Sigmoid colon (tissue), 7 donors: ENCODE results near the gene ASF1A. TPM values are rescaled to one million over a fixed set of nuclear protein-coding genes. Genes with fewer than 3 reads are reported as not detected.

ENCODE experiments used
- DNase-seq: peaks from one replicate; pipeline ENCODE4 v3.0.0-alpha.2; 2019
- H3K27ac ChIP-seq, 4 donors: fragments of 200-600 bp; sonication (generic); one replicate each; pipeline ENCODE4 v1.5.1; 2016 to 2019; ENCODE audit warnings: mild to moderate bottlenecking in 1 of 4
- H3K27me3 ChIP-seq, 3 donors: fragments of 200-600 bp; sonication (generic); one replicate each; pipeline ENCODE4 v1.5.1; 2019; ENCODE audit warnings: mild to moderate bottlenecking in 1 of 3
- H3K36me3 ChIP-seq, 4 donors: fragments of 200-600 bp; sonication (generic); one replicate each; pipeline ENCODE4 v1.5.1; 2016 to 2019
- H3K4me1 ChIP-seq, 4 donors: fragments of 200-600 bp; sonication (generic); one replicate each; pipeline ENCODE4 v1.5.1; 2017 to 2019
- H3K4me3 ChIP-seq, 4 donors: fragments of 200-600 bp; sonication (generic); one replicate each; pipeline ENCODE4 v1.5.1; 2017 to 2019; ENCODE audit warnings: mild to moderate bottlenecking in 2 of 4, moderate library complexity in 1 of 4
- H3K9me3 ChIP-seq, 4 donors: fragments of 200-600 bp in 3 of 4; sonication (generic) in 3 of 4; one replicate each; pipeline versions ENCODE4 v1.5.1 to v1.6.1; 2013 to 2019
- EP300 ChIP-seq, 4 donors: sonication (generic); formaldehyde crosslinking; IDR thresholded peaks; one replicate each; pipeline ENCODE4 v1.6.1; 2017; ENCODE audit warnings: antibody characterized with exemption in 4 of 4
- POLR2A ChIP-seq, 2 donors: fragments of 450-650 bp; IDR thresholded peaks; one replicate each; pipeline ENCODE4 v1.6.1; 2016; ENCODE audit warnings: antibody characterized with exemption in 2 of 2, mild to moderate bottlenecking in 2 of 2, moderate library complexity in 2 of 2
- POLR2AphosphoS5 ChIP-seq, 4 donors: sonication (generic); formaldehyde crosslinking; IDR thresholded peaks; one replicate each; pipeline ENCODE4 v1.6.1; 2017; ENCODE audit warnings: antibody characterized with exemption in 4 of 4
- WGBS, 2 donors: extraction: QIAGEN DNeasy Blood & Tissue Kit; methylation state at CpG; one replicate each; pipeline ENCODE4 v1.1.7; 2013; 5-methylcytosine and 5-hydroxymethylcytosine counted together
- intact Hi-C: fragments of 100-400 bp; cut with DNase I; formaldehyde crosslinking; loops from one replicate; pipeline ENCODE4 v1.15.1; 2023
- polyA plus RNA-seq, 3 donors: library from polyadenylated mRNA; stranded (reverse); fragments of 200-250 nt; gene quantifications; one replicate each; pipeline ENCODE4 v1.2.3, GENCODE V29; 2013
- total RNA-seq, 4 donors: library from RNA; depleted of rRNA; stranded (reverse); fragments of >200 nt; gene quantifications; one replicate each; pipeline ENCODE4 v1.1.0, GENCODE V29; 2016
- TF ChIP-seq, protein P1 (sequence below), 4 experiments: fragments of 450-650 bp in 3 of 4; fragments of 200-600 bp in 1 of 4; IDR thresholded peaks; one replicate each; pipeline ENCODE4 v1.5.1; 2016 to 2019; ENCODE audit warnings: antibody characterized with exemption in 4 of 4, mild to moderate bottlenecking in 3 of 4, moderate library complexity in 2 of 4
- donor health status: healthy with polysubstance abuse.
- donor health status: Bipolar disorder and iron deficiency.
- donor health status: healthy.

ASF1A gene
- total and polyA plus RNA-seq, 7 donors = 10.2 to 17.1 (median 11.6) TPM

DNA sequence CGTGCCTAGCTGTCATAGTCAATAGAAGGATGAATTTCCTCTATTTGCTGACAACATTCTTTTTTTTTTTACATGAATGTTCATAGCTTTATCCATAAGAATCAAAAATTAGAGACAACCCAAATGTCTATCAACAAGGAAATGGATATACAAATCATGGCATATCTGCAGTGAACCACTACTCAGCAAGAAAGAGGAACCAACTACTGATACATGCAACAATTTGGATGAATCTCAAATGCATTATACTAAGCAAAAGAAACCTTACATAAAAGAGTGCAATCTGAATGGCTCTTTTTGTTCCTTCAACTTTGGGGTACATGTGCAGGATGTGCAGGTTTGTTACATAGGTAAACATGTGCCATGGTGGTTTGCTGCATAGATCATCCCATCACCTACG lies 58.7 kb downstream of the ASF1A start:
- TF ChIP-seq POLR2A (IDR thresholded peaks at IDR 0.05) (no peak), POLR2AphosphoS5 (IDR thresholded peaks at IDR 0.05) (no peak), EP300 (IDR thresholded peaks at IDR 0.05) (no peak)
- TF ChIP-seq, protein P1, sequence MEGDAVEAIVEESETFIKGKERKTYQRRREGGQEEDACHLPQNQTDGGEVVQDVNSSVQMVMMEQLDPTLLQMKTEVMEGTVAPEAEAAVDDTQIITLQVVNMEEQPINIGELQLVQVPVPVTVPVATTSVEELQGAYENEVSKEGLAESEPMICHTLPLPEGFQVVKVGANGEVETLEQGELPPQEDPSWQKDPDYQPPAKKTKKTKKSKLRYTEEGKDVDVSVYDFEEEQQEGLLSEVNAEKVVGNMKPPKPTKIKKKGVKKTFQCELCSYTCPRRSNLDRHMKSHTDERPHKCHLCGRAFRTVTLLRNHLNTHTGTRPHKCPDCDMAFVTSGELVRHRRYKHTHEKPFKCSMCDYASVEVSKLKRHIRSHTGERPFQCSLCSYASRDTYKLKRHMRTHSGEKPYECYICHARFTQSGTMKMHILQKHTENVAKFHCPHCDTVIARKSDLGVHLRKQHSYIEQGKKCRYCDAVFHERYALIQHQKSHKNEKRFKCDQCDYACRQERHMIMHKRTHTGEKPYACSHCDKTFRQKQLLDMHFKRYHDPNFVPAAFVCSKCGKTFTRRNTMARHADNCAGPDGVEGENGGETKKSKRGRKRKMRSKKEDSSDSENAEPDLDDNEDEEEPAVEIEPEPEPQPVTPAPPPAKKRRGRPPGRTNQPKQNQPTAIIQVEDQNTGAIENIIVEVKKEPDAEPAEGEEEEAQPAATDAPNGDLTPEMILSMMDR (IDR thresholded peaks at IDR 0.05) = no peak
- no peaks in the 10 kb centered on the region for H3K9me3 ChIP-seq
- no peak overlapping the region for H3K4me3 ChIP-seq
- no peaks in the 10 kb centered on the region for H3K36me3 ChIP-seq
- WGBS, 2 donors = 96 to 98% methylated on average over 2 of the region's 2 CpGs
- H3K27ac ChIP-seq = no peak overlapping the region
- no peaks in the 10 kb centered on the region for H3K27me3 ChIP-seq
- no peaks in the 10 kb centered on the region for H3K4me1 ChIP-seq
- intact Hi-C loops = no loop called here
- no peak for DNase-seq

GRCh38 chr6:118953391-118953790 lies 59.4 kb downstream of the ASF1A start:
- H3K4me1 ChIP-seq = no peaks in the 10 kb centered on the region
- no peaks in the 10 kb centered on the region for H3K36me3 ChIP-seq
- no peaks in the 10 kb centered on the region for H3K9me3 ChIP-seq
- H3K27ac ChIP-seq = no peak overlapping the region
- TF ChIP-seq, protein P1 (IDR thresholded peaks at IDR 0.05) = no peak
- no peak for TF ChIP-seq POLR2A (IDR thresholded peaks at IDR 0.05)
- TF ChIP-seq EP300 (IDR thresholded peaks at IDR 0.05) = no peak
- no peak for TF ChIP-seq POLR2AphosphoS5 (IDR thresholded peaks at IDR 0.05)
- no peak for DNase-seq
- intact Hi-C loops = no loop called here
- 69 to 85% methylated on average over 2 of the region's 2 CpGs for WGBS, 2 donors
- no peaks in the 10 kb centered on the region for H3K27me3 ChIP-seq
- no peak overlapping the region for H3K4me3 ChIP-seq

Other genes with a start within 250 kb of the ASF1A start
- 10 to 100 TPM; 12.8 to 17.4 (median 15.6) TPM for gene CEP85L, start 242.6 kb upstream of the ASF1A start, total RNA-seq
- 1 to 10 TPM in 1 of 3 donors, under 1 TPM in 2; 0.23 to 2.9 (median 0.60) TPM for gene CEP85L, start 242.6 kb upstream of the ASF1A start, polyA plus RNA-seq
- 10 to 100 TPM; 10.2 to 16.1 (median 13.2) TPM for gene MCM9, start 41.0 kb downstream of the ASF1A start, total RNA-seq
- 1 to 10 TPM; 1.8 to 6.6 (median 6.2) TPM for gene MCM9, start 41.0 kb downstream of the ASF1A start, polyA plus RNA-seq
- 1 to 10 TPM; 3.9 to 8.7 (median 5.3) TPM for gene FAM184A, start 184.5 kb downstream of the ASF1A start, total RNA-seq
- gene FAM184A, start 184.5 kb downstream of the ASF1A start, polyA plus RNA-seq = 1 to 10 TPM in 1 of 3 donors, under 1 TPM in 2; 0.60 to 1.5 (median 0.92) TPM